HG02885 (cell line): ENCODE measurements around the gene ZNF783.
A peak's percentile ranks its signal among the peaks of the same experiment; 100 is the strongest.

ENCODE experiments used
- ATAC-seq: cut with Tn5 transposase; IDR thresholded peaks from one replicate; pipeline ENCODE4 v1.9.1; 2021; ENCODE audit warnings: mild to moderate bottlenecking; ENCODE audit not compliant: unreplicated experiment, poor library complexity

ZNF783 gene

DNA sequence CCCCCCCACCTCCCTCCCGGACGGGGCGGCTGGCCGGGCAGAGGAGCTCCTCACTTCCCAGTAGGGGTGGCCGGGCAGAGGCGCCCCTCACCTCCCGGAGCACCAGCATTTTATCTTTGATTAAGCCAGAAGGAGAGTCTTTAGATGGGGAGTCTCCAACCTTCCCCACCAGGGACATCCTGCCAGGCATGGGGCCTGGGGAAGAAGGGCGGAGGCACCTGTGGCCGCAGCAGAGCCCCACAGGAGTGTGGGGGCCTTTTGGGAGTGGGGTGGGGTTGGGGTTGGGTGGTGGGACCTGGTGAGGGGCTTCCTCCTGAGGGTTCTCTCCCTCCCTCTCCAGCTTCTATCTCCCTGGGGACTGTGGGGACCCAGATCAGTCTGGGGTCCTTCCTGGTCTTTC lies 18.2 kb downstream of the ZNF783 start:
- ATAC-seq, result no peak

- ATAC-seq, result no peak
Observed at GRCh38 chr7:149280661-149281507, 18.9 kb downstream of the ZNF783 start.

DNA sequence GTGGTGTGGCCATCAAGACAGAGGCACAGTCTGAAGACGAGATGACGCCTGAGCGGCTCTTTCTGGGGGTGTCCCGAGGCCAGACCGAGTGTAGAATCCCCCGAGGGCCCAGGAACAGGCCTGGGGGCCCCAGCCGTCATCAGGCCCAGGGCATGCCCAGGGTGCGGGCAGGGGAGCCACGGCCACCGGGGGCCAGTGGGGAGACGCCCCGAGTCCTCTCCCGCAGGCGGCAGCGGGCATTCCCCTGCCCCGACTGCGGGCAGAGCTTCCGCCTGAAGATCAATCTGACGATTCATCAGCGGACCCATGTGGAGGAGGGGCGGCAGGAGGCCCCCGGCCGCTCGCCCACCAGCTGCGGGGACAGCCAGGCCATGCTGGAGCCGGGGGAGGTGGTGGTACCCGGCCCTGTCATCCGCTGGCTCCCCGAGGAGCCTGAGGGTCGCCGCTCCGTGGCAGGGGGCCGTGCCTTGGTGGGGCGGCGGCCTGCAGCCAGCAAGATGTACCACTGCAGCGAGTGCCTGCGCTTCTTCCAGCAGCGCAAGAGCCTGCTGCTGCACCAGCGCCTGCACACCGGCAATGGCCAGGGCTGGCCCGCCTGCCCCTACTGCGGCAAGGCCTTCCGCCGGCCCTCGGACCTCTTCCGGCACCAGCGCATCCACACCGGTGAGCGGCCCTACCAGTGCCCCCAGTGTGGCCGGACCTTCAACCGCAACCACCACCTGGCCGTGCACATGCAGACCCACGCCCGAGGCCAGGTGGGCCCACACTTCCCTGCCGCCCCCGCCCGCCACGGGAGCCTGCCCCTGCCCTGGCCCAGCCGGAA lies 19.7 kb downstream of the ZNF783 start:
- ATAC-seq, result no peak

GRCh38 chr7:149282331-149282655 lies 20.3 kb downstream of the ZNF783 start:
- ATAC-seq, result no peak

DNA sequence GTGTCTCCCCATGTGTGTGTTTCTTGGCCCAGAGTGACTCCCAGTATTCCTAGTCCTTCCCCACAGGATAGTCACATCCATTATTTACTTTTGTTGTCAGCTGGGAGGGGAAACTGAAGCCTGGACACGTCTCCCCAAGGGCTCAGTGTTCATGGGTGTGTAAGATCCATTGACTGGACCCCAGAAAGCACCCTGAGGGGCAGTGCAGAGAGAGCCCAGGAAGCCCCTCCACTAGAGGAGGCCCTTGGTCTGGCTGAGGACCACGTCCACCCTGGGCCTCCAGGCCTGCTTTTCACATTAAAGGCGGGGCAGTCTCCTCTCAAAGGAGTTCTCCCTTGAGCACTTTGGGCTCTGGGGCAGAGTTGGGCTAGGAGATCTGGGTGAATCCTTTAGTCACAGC lies 21.3 kb downstream of the ZNF783 start:
- ATAC-seq, result no peak

GRCh38 chr7:149284343-149284742 lies 22.3 kb downstream of the ZNF783 start:
- peak; percentile 22 for ATAC-seq

GRCh38 chr7:149284850-149285585 lies 23.0 kb downstream of the ZNF783 start:
- ATAC-seq, result peak; percentile 97

DNA sequence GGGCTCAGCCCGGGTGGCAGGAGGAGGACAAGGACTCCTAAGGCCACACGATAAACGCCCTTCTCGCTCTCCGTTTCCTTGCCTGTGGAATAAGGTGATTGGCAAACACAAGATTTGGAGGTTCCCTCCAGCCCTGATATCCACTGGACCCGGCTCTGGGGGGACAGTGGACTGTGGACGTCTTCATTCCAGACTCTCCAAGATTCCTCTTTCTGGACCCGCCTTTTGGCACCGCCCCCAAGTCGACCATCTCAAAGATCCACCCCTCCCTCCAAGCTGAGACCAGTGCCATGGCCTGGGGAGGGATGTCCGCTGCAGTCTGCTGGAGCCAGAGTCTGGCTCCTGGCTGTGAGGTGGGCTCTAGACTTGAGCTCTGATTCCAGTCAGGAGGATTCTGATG lies 23.6 kb downstream of the ZNF783 start:
- no peak for ATAC-seq

- no peak for ATAC-seq
Observed at GRCh38 chr7:149286811-149287400, 24.9 kb downstream of the ZNF783 start.

GRCh38 chr7:149287622-149288021 lies 25.6 kb downstream of the ZNF783 start:
- no peak for ATAC-seq

- no peak for ATAC-seq
Observed at GRCh38 chr7:149289262-149289661, 27.3 kb downstream of the ZNF783 start.

DNA sequence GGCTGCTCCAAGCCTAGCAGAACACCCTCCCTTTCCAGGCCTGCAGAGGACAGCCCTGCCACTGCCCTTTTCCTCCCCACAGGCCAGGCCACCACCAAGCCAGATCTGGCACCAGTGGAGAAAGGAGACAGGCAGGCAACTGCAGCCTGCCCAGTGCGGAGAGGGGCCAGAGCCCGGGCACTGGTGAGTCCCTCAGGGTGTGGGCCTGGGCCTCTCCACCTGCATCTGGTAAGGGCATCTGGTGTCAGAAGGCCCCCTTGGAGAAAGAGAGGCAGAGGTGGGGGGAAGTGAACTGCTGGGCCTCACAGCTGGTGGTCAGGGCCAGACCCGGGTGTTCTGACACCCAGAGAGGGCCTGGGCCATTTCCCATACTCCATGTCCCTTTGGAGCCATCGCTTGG lies 27.9 kb downstream of the ZNF783 start:
- no peak for ATAC-seq

- peak; percentile 43 for ATAC-seq
Observed at GRCh38 chr7:149291036-149291780, 29.2 kb downstream of the ZNF783 start.

GRCh38 chr7:149291781-149292461 lies 29.9 kb downstream of the ZNF783 start:
- no peak for ATAC-seq

- no peak for ATAC-seq
Observed at GRCh38 chr7:149292462-149292823, 30.4 kb downstream of the ZNF783 start.

DNA sequence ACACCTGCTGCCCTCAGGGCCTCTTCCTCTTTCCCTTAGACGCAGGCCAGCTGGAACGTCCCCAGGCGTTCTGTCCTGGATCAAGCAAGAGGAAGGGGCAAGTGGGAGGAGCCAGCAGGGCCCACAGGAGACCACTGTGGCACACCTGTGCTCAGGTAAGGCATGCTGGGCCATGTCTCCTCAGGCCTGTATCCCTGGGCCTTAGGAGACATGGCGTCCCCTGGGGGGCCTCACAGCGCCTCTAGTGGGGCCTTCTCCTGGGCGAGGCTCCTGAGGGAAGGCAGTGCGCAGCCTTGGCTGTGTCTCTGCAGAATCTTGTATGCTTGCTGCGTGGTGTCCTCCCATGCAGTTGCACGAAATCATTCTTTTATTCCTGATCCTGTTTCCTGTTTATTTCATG lies 31.3 kb downstream of the ZNF783 start:
- ATAC-seq, result no peak

GRCh38 chr7:149293946-149294633 lies 32.1 kb downstream of the ZNF783 start:
- ATAC-seq, result no peak

- no peak for ATAC-seq
Observed at GRCh38 chr7:149294634-149295480, 32.9 kb downstream of the ZNF783 start.
